Measurements from ENCODE around the gene ENTREP1.

Gene ENTREP1

GRCh38 chr9:69357030-69357775, 32.2 kb downstream of the ENTREP1 start:
- Histone ChIP-seq H3K4me3 (replicated peaks; ENCODE audit: low read depth, low read length) (no peak overlapping the region), H3K36me3 (ENCODE audit: control insufficient read depth, insufficient read depth, low read length) (no peaks in the 10 kb centered on the region), H3K27me3 (replicated peaks; ENCODE audit: control insufficient read depth, insufficient read depth, low read length) (no peaks in the 10 kb centered on the region; the same call in 1 of the 2 replicates)
- no peak for DNase-seq (ENCODE audit: extremely low read depth, insufficient read length)
- no peak for TF ChIP-seq CTCF (IDR thresholded peaks at IDR 0.05; ENCODE audit: insufficient read depth, low read length, poor library complexity, severe bottlenecking)

- Histone ChIP-seq H3K36me3 (ENCODE audit: control insufficient read depth, insufficient read depth, low read length) (no peaks in the 10 kb centered on the region), H3K4me3 (replicated peaks; ENCODE audit: low read depth, low read length) (no peak overlapping the region), H3K27me3 (replicated peaks; ENCODE audit: control insufficient read depth, insufficient read depth, low read length) (no peaks in the 10 kb centered on the region; the same call in 1 of the 2 replicates)
- no peak for TF ChIP-seq CTCF (IDR thresholded peaks at IDR 0.05; ENCODE audit: insufficient read depth, low read length, poor library complexity, severe bottlenecking)
- DNase-seq (ENCODE audit: extremely low read depth, insufficient read length): no peak
Observed at GRCh38 chr9:69357821-69358220, 32.8 kb downstream of the ENTREP1 start.

DNA sequence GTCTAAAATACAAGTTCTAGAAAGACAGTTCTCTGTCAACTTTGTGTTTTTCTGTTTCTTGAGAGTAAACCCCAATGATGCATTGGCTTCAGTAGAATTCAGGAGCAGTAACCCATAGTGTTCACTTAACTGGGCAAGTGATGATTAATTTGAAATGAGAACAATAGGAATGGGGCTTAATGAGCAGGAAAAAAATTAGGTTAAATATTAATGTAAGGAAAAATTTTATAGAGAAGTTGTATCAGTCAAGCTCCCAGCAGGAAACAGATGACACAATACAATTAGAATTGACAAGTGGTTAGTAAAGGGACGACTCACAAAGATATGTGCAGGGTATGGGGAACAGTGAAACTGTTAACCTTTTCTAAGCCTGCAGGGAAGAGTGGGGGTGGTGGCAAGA, 38.2 kb downstream of the ENTREP1 start:
- Histone ChIP-seq H3K27me3 (replicated peaks; ENCODE audit: control insufficient read depth, insufficient read depth, low read length) (no peaks in the 10 kb centered on the region), H3K36me3 (ENCODE audit: control insufficient read depth, insufficient read depth, low read length) (no peaks in the 10 kb centered on the region), H3K4me3 (replicated peaks; ENCODE audit: low read depth, low read length) (no peak overlapping the region)
- TF ChIP-seq CTCF (IDR thresholded peaks at IDR 0.05; ENCODE audit: insufficient read depth, low read length, poor library complexity, severe bottlenecking): no peak
- DNase-seq (ENCODE audit: extremely low read depth, insufficient read length): no peak

DNA sequence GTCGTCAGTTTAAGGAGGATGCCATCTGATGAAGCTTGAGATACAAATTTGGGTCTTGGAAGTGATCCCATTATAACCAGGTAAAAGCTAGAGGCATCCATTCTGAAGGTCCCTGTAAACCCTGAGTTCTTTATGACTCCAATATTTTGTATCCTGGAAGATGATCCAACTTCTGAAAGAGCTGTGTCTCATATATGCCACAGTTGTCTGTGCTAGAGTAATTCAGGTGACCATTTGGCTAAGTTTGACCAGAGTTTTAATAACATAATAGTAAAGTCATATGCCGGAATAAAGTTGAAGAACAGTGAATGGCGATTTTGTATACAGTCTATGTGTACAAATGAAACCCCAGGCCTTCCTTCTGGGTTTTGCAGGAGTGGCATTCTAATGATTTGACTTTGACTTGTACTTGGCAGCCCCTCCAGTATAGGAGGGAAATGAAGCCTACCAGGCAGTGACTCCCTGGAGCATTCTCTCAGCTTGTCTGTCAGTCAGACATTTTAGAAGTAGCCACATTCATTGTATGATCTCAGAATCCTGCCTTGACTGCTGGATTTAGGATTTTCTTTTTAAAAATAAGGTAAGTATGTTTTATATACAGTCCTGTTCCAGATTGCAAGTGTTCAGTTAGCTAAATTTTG, 39.6 kb downstream of the ENTREP1 start:
- Histone ChIP-seq H3K27me3 (replicated peaks; ENCODE audit: control insufficient read depth, insufficient read depth, low read length) (no peaks in the 10 kb centered on the region), H3K36me3 (ENCODE audit: control insufficient read depth, insufficient read depth, low read length) (no peaks in the 10 kb centered on the region), H3K4me3 (replicated peaks; ENCODE audit: low read depth, low read length) (no peak overlapping the region)
- DNase-seq (ENCODE audit: extremely low read depth, insufficient read length): no peak
- TF ChIP-seq CTCF (IDR thresholded peaks at IDR 0.05; ENCODE audit: insufficient read depth, low read length, poor library complexity, severe bottlenecking): no peak

DNA sequence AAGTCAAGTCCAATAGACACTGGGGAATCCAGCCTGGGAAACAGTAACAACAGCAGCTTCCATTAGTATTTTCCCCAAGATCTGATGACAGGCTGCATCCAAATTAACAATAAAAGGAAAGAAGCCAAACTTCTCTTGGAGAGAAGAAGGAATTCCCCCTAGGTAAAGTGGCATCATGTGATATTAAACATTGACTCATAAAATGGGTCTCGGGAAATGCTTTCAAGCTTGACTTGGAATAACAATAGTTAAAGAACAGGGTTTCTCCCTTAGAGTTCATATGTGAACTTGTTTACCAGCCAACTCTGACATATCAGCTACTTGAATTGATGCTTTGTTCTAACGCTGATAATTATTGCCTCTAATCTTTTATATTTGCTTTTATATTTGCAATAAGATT, 45.4 kb downstream of the ENTREP1 start:
- TF ChIP-seq CTCF (IDR thresholded peaks at IDR 0.05; ENCODE audit: insufficient read depth, low read length, poor library complexity, severe bottlenecking): no peak
- no peak overlapping the region for H3K4me3 ChIP-seq (replicated peaks; ENCODE audit: low read depth, low read length)
- H3K36me3 ChIP-seq (ENCODE audit: control insufficient read depth, insufficient read depth, low read length): no peaks in the 10 kb centered on the region
- no peak for DNase-seq (ENCODE audit: extremely low read depth, insufficient read length)
- no peaks in the 10 kb centered on the region for H3K27me3 ChIP-seq (replicated peaks; ENCODE audit: control insufficient read depth, insufficient read depth, low read length)

Measured in GM06990 (cell line).